GM23338 (cell line): ENCODE results near the gene TRAF1. TPM values are rescaled to one million over a fixed set of nuclear protein-coding genes. Genes with fewer than 3 reads are reported as not detected.

ENCODE experiments used
- ATAC-seq: fragments of 200-7000 bp; cut with Tn5 transposase; 3 replicates; pipeline ENCODE4 v1.9.1; 2020
- DNase-seq: peaks from one replicate; pipeline ENCODE4 v3.0.0-alpha.2; 2015; ENCODE audit warnings: low spot score
- H2AFZ ChIP-seq: fragments of 200-600 bp; sonication (generic); 2 replicates; pipeline ENCODE4 v1.8.0; 2016; ENCODE audit warnings: antibody characterized with exemption, mild to moderate bottlenecking, moderate library complexity
- H3F3A ChIP-seq: fragments of 200-600 bp; sonication (generic); replicated peaks from 2 replicates; pipeline ENCODE4 v1.8.0; 2017; ENCODE audit warnings: antibody characterized with exemption, mixed run types, low read depth
- H3K27ac ChIP-seq: fragments of 200-600 bp; sonication (generic); 2 replicates; pipeline ENCODE4 v1.6.1; 2016; ENCODE audit warnings: low read depth
- H3K27me3 ChIP-seq: fragments of 200-600 bp; sonication (generic); 2 replicates; pipeline ENCODE4 v1.8.0; 2016; ENCODE audit warnings: mild to moderate bottlenecking, mixed run types, moderate library complexity; ENCODE audit not compliant: insufficient read depth
- H3K36me3 ChIP-seq: fragments of 200-600 bp; sonication (generic); 2 replicates; pipeline ENCODE4 v1.8.0; 2016; ENCODE audit warnings: mild to moderate bottlenecking; ENCODE audit not compliant: insufficient read depth
- H3K4me1 ChIP-seq: fragments of 200-600 bp; sonication (generic); 2 replicates; pipeline ENCODE4 v1.8.0; 2016; ENCODE audit warnings: mild to moderate bottlenecking, moderate library complexity; ENCODE audit not compliant: insufficient read depth
- H3K4me2 ChIP-seq: fragments of 200-600 bp; sonication (generic); 2 replicates; pipeline ENCODE4 v1.7.1; 2017; ENCODE audit warnings: mixed run types
- H3K4me3 ChIP-seq: fragments of 200-600 bp; sonication (generic); 2 replicates; pipeline ENCODE4 v1.6.1; 2016; ENCODE audit warnings: mixed run types
- H3K79me2 ChIP-seq: fragments of 200-600 bp; sonication (generic); replicated peaks from 2 replicates; pipeline ENCODE4 v1.8.0; 2017; ENCODE audit warnings: mild to moderate bottlenecking; ENCODE audit not compliant: insufficient read depth
- H3K9me2 ChIP-seq: fragments of 200-600 bp; sonication (generic); 2 replicates; pipeline ENCODE4 v1.8.0; 2017; ENCODE audit not compliant: insufficient read depth
- H4K20me1 ChIP-seq: fragments of 200-600 bp; sonication (generic); replicated peaks from 2 replicates; pipeline ENCODE4 v1.8.0; 2017; ENCODE audit warnings: mild to moderate bottlenecking; ENCODE audit not compliant: insufficient read depth
- H3K27ac Mint-ChIP-seq: 2 replicates; pipeline ENCODE4 v1.8.0; 2020; ENCODE audit warnings: inconsistent platforms, mild to moderate bottlenecking, moderate library complexity, mixed read lengths
- H3K27me3 Mint-ChIP-seq: 3 replicates; pipeline ENCODE4 v1.8.0; 2022; ENCODE audit warnings: low read depth, mild to moderate bottlenecking, moderate library complexity, mixed read lengths, inconsistent platforms; ENCODE audit not compliant: insufficient read depth, poor library complexity
- H3K36me3 Mint-ChIP-seq: 3 replicates; pipeline ENCODE4 v1.8.0; 2021; ENCODE audit warnings: low read depth, mild to moderate bottlenecking, inconsistent platforms, moderate library complexity, mixed read lengths
- H3K4me1 Mint-ChIP-seq: 3 replicates; pipeline ENCODE4 v1.8.0; 2020; ENCODE audit warnings: mild to moderate bottlenecking, inconsistent platforms, mixed read lengths
- H3K4me3 Mint-ChIP-seq: 3 replicates; pipeline ENCODE4 v1.8.0; 2021; ENCODE audit warnings: moderate library complexity, mild to moderate bottlenecking, inconsistent platforms, mixed read lengths
- H3K9me3 Mint-ChIP-seq: 3 replicates; pipeline ENCODE4 v1.8.0; 2020; ENCODE audit warnings: moderate library complexity, mild to moderate bottlenecking, inconsistent platforms, mixed read lengths
- EZH2phosphoT487 ChIP-seq: fragments of 200-600 bp; sonication (generic); IDR thresholded peaks from one replicate; pipeline ENCODE4 v1.8.1; 2018; ENCODE audit warnings: antibody characterized with exemption; ENCODE audit not compliant: unreplicated experiment
- REST ChIP-seq: IDR thresholded peaks from one replicate; pipeline ENCODE4 v1.6.1; 2018; ENCODE audit warnings: antibody characterized with exemption; ENCODE audit not compliant: unreplicated experiment
- ZNF114 ChIP-seq: fragments of 250-450 bp; sonication (Bioruptor Pico); IDR thresholded peaks from 2 replicates; pipeline ENCODE4 v1.5.0; 2020; ENCODE audit warnings: mild to moderate bottlenecking, moderate library complexity
- ZNF331 ChIP-seq: fragments of 250-450 bp; sonication (Bioruptor Pico); IDR thresholded peaks from 2 replicates; pipeline ENCODE4 v1.5.0; 2020; ENCODE audit warnings: low read depth, mild to moderate bottlenecking, moderate library complexity
- ZNF462 ChIP-seq: fragments of 250-450 bp; sonication (Bioruptor Pico); IDR thresholded peaks from 2 replicates; pipeline ENCODE4 v1.5.0; 2020; ENCODE audit warnings: mild to moderate bottlenecking, moderate library complexity
- polyA plus RNA-seq: library from polyadenylated mRNA; unstranded; fragments of >200 nt; fragmentation: Nextera tagmentation; extraction: Ambion mirVana; gene quantifications from 2 replicates; pipeline ENCODE4 v1.2.1, GENCODE V29; 2016
- total RNA-seq: library from RNA; depleted of rRNA; stranded (reverse); fragments of >200 nt; shearing (Covaris generic); gene quantifications from 2 replicates; pipeline ENCODE4 v1.2.3, GENCODE V29; 2014

Gene TRAF1
- total and polyA plus RNA-seq, 2 experiments from 2014 or later: 0.39 to 1.4 TPM

- TF ChIP-seq REST (no peak), ZNF462 (CRISPR knock-in tag) (no peak), ZNF114 (CRISPR knock-in tag) (no peak), ZNF331 (no peak)
Measured at GRCh38 chr9:120910643-120911042, 16.0 kb downstream of the TRAF1 start (continued).

GRCh38 chr9:120909904-120910303 is 16.7 kb downstream of the TRAF1 start:
- H3K36me3 ChIP-seq: no peaks in the 10 kb centered on the region
- no peaks in the 10 kb centered on the region for H4K20me1 ChIP-seq
- H3F3A ChIP-seq: no peaks in the 10 kb centered on the region
- no peak overlapping the region for H2AFZ ChIP-seq
- H3K4me3 Mint-ChIP-seq: no peak overlapping the region
- no peaks in the 10 kb centered on the region for H3K9me2 ChIP-seq
- H3K27me3 Mint-ChIP-seq: peaks cover 16% of the 10 kb centered on the region
- H3K4me2 ChIP-seq: no peak overlapping the region
- no peak for ATAC-seq
- no peaks in the 10 kb centered on the region for H3K79me2 ChIP-seq
- no peak overlapping the region for H3K4me3 ChIP-seq
- TF ChIP-seq EZH2phosphoT487: no peak
- TF ChIP-seq ZNF462 (CRISPR knock-in tag): no peak
- H3K4me1 Mint-ChIP-seq: peaks cover 24% of the 10 kb centered on the region
- H3K27ac Mint-ChIP-seq: no peak overlapping the region
- H3K27me3 ChIP-seq: no peaks in the 10 kb centered on the region
- no peak overlapping the region for H3K27ac ChIP-seq
- no peaks in the 10 kb centered on the region for H3K36me3 Mint-ChIP-seq
- H3K9me3 Mint-ChIP-seq: no peaks in the 10 kb centered on the region
- peaks cover 11% of the 10 kb centered on the region for H3K4me1 ChIP-seq
- no peak for DNase-seq
